Activated naive CD4-positive, alpha-beta T cell treated with anti-CD3 and anti-CD28 coated beads for 36 hours (primary cell): ENCODE results near the gene RBBP4. TPM values are rescaled to one million over a fixed set of nuclear protein-coding genes. Genes with fewer than 3 reads are reported as not detected.
A peak's percentile ranks its signal among the peaks of the same experiment; 100 is the strongest.

Experiments
- CTCF ChIA-PET: fragments of 350-600 bp; sonication (Branson Sonifier 250); formaldehyde crosslinking; loops from one replicate; lab custom pipeline; 2021; ENCODE audit warnings: antibody characterized with exemption; lab: Charles Lee
- DNase-seq: peaks from one replicate; pipeline ENCODE4 v3.0.0-alpha.2; 2020
- H3K27ac Mint-ChIP-seq: one replicate; pipeline ENCODE4 v1.8.0; 2021; ENCODE audit warnings: mild to moderate bottlenecking, mixed read lengths
- H3K27me3 Mint-ChIP-seq: one replicate; pipeline ENCODE4 v1.8.0; 2021; ENCODE audit warnings: low read depth, mixed read lengths
- H3K36me3 Mint-ChIP-seq: one replicate; pipeline ENCODE4 v1.8.0; 2021; ENCODE audit warnings: low read depth, mixed read lengths
- H3K4me1 Mint-ChIP-seq: one replicate; pipeline ENCODE4 v1.8.0; 2021; ENCODE audit warnings: low read depth, mixed read lengths
- H3K4me3 Mint-ChIP-seq: one replicate; pipeline ENCODE4 v1.8.0; 2021; ENCODE audit warnings: mild to moderate bottlenecking, moderate library complexity, mixed read lengths
- H3K9me3 Mint-ChIP-seq: one replicate; pipeline ENCODE4 v1.8.0; 2021; ENCODE audit warnings: mixed read lengths
- intact Hi-C: fragments of 100-400 bp; cut with micrococcal nuclease; formaldehyde crosslinking; loops from one replicate; pipeline ENCODE4 v1.15.1; 2023
- total RNA-seq, 2 experiments: library from RNA; stranded (reverse); gene quantifications; one replicate each; pipeline ENCODE4 v1.2.3, GENCODE V29; 2021

The RBBP4 gene
- total RNA-seq, 2 experiments from 2014 or later: 381 to 409 TPM

DNA sequence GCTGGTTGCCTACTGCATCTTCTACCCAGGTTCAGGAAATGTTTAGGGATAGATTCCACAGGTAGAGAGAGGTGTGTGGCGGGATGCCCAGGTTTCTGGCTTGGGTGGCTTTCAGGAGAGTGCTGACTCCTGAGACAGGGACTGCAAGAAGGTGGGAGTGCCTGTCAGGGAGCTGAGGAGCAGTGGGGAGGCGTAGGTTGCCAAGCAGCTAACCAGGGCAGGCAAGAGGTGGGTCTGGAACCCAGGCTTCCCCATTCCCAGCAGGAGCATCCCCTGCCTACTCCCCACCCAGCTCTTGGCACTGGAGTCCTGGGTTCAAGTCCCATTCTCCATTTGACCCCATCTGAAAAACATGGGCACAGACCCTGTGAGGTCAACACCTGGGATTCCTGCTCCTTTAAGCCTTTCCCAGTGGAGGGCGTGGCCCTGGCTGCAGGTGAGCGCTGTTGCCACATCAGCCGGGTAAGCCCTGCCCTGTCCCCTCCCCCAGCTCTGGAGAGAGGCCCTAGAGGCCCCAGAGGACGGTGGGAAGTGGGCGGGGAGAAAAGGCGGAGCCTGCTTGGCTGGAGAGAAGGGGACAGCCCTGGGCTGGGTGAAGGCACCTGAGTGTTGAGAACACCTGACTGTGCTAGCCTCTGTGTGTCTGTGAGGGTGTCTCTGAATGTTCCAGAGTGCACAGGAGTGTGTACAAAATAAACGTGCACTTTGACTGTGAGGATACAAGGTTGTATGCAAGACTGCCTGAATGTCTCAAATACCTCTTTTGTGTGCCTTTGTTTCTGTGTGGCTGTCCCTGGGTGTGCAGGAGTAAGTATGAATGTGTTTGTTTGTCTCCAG, 65.5 kb downstream of the RBBP4 start:
- Mint-ChIP-seq H3K27ac (no peak overlapping the region), H3K9me3 (no peaks in the 10 kb centered on the region), H3K27me3 (peaks cover 2% of the 10 kb centered on the region), H3K36me3 (no peaks in the 10 kb centered on the region), H3K4me1 (peaks cover 9% of the 10 kb centered on the region), H3K4me3 (no peak overlapping the region)
- DNase-seq: peak; percentile 92
- intact Hi-C loops: loop anchor here (1.0 to 10.0 kb wide), 2 partner anchors 57 to 368 kb away; partner anchors contain the start of gene AZIN2
- CTCF ChIA-PET: interaction anchor here (1.1 to 1.2 kb wide), 2 partner anchors 12 to 27 kb away, joined by 3 read pairs; no protein-coding TSS in a partner anchor

DNA sequence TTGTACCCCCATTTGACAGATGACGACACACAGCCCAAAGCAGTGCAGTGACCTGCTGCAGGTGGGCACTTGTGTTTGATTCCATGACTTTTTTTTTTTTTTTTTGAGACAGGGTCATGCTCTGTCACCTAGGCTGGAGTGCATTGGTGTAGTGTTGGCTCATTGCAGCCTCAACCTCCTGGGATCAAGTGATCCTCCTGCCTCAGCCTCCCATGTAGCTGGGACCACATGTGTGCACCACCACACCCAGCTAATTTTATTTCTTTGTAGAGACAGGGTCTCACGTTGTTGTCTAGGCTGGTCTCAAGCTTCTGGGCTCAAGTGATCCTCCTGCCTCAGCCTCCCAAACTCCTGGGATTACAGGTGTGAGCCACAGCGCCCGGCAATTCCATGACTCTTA, 66.5 kb downstream of the RBBP4 start:
- no peak overlapping the region for H3K27ac Mint-ChIP-seq

DNA sequence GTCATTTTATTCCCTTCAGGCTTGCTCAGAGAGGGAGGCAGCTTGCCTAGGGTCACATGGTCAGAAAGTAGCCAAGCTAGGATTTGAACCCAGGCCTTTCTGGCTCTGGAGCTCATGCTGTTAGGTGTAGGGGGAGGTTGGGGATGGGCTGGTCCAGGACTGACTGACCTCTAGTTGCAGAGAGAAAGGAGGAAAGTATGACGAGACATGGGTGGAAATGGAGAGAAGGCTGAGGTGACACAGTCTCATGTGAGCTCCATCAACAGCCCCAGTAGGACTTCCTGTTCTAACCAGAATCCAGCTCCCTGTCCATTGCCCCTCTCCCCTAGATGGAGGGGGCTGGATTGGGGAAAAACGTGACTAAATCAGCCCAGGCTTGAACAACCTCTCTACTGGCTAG, 67.0 kb downstream of the RBBP4 start:
- H3K27ac Mint-ChIP-seq: no peak overlapping the region
- peaks cover 2% of the 10 kb centered on the region for H3K27me3 Mint-ChIP-seq
- no peak for DNase-seq
- CTCF ChIA-PET: interaction anchor here (0.7 kb wide), 1 partner anchor 88 kb away, joined by 4 read pairs; no protein-coding TSS in a partner anchor
- intact Hi-C loops: loop anchor here (10.0 kb wide), 1 partner anchor 367 kb away; the partner anchor contains the start of gene AZIN2
- H3K4me1 Mint-ChIP-seq: peaks cover 9% of the 10 kb centered on the region
- H3K4me3 Mint-ChIP-seq: no peak overlapping the region
- H3K9me3 Mint-ChIP-seq: no peaks in the 10 kb centered on the region
- no peaks in the 10 kb centered on the region for H3K36me3 Mint-ChIP-seq

More for the DNA sequence above, 66.5 kb downstream of the RBBP4 start:
- peaks cover 9% of the 10 kb centered on the region for H3K4me1 Mint-ChIP-seq
- no peaks in the 10 kb centered on the region for H3K36me3 Mint-ChIP-seq
- peaks cover 2% of the 10 kb centered on the region for H3K27me3 Mint-ChIP-seq
- DNase-seq: no peak
- CTCF ChIA-PET: interaction anchor here (0.7 to 1.2 kb wide), 2 partner anchors 28 to 89 kb away, joined by 3 to 4 read pairs; no protein-coding TSS in a partner anchor
- no peaks in the 10 kb centered on the region for H3K9me3 Mint-ChIP-seq
- intact Hi-C loops: loop anchor here (10.0 kb wide), 1 partner anchor 367 kb away; the partner anchor contains the start of gene AZIN2
- H3K4me3 Mint-ChIP-seq: no peak overlapping the region

DNA sequence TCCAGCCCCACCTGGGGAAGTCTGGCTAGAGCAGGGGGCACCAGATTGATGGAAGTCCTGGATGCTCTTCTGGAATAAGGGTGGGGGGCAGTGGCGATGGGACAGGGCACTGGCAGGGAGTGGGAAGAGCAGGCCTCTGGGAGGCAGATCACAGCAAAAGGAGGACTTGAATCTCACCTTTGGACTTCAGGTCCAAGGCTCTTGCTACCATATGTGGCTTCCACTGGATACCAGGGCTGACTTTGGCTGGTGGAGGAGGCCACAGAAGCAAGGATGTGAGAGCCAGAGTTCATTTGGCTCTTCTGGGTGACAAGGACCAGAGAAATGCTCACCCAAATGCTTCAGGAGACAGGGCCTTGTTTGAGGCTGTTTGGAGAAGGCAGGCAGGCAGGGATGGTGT, 67.5 kb downstream of the RBBP4 start:
- no peak for DNase-seq
- Mint-ChIP-seq H3K27me3 (peaks cover 2% of the 10 kb centered on the region), H3K36me3 (no peaks in the 10 kb centered on the region), H3K4me3 (no peak overlapping the region), H3K4me1 (peaks cover 7% of the 10 kb centered on the region), H3K9me3 (no peaks in the 10 kb centered on the region), H3K27ac (no peak overlapping the region)
- CTCF ChIA-PET: interaction anchor here (0.5 kb wide), 1 partner anchor 93 kb away, joined by 3 read pairs; no protein-coding TSS in a partner anchor
- intact Hi-C loops: loop anchor here (10.0 kb wide), 1 partner anchor 366 kb away; the partner anchor contains the start of gene AZIN2

DNA sequence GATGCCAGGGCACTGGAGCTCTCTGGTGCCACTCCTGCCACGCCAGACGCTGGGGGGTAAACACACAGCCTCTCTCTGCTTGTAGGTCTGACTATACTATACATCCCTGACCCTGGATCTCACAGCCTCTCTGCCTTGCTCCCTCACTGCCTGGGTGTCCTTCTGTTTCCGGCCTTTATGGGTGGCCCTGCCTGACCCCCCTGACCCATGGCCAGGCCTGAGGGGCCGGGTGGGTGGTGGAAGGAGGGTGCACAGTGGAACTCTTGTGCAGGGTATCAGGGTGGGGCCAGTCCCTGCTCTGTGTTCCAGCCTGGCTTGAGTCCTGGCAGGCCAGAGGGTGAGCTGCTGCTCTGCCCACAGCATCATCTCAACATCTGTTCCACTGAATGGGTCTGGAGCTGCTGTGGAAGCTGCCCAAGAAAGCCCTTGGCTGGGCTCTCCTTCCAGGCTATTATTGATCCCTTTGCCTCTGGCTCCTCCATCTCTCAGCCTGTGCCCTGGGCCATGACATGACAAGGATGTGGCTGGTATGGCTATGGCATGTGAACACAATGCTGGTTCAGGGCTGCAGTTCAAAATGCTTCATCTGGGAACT, 68.8 kb downstream of the RBBP4 start:
- DNase-seq: no peak
- peaks cover 7% of the 10 kb centered on the region for H3K4me1 Mint-ChIP-seq
- H3K36me3 Mint-ChIP-seq: no peaks in the 10 kb centered on the region
- intact Hi-C loops: loop anchor here (10.0 kb wide), 1 partner anchor 365 kb away; the partner anchor contains the start of gene AZIN2
- peaks cover 4% of the 10 kb centered on the region for H3K27me3 Mint-ChIP-seq
- no peak overlapping the region for H3K27ac Mint-ChIP-seq
- no peak overlapping the region for H3K4me3 Mint-ChIP-seq
- H3K9me3 Mint-ChIP-seq: no peaks in the 10 kb centered on the region
- CTCF ChIA-PET: interaction anchor here (0.6 kb wide), 1 partner anchor 122 kb away, joined by 4 read pairs; no protein-coding TSS in a partner anchor

DNA sequence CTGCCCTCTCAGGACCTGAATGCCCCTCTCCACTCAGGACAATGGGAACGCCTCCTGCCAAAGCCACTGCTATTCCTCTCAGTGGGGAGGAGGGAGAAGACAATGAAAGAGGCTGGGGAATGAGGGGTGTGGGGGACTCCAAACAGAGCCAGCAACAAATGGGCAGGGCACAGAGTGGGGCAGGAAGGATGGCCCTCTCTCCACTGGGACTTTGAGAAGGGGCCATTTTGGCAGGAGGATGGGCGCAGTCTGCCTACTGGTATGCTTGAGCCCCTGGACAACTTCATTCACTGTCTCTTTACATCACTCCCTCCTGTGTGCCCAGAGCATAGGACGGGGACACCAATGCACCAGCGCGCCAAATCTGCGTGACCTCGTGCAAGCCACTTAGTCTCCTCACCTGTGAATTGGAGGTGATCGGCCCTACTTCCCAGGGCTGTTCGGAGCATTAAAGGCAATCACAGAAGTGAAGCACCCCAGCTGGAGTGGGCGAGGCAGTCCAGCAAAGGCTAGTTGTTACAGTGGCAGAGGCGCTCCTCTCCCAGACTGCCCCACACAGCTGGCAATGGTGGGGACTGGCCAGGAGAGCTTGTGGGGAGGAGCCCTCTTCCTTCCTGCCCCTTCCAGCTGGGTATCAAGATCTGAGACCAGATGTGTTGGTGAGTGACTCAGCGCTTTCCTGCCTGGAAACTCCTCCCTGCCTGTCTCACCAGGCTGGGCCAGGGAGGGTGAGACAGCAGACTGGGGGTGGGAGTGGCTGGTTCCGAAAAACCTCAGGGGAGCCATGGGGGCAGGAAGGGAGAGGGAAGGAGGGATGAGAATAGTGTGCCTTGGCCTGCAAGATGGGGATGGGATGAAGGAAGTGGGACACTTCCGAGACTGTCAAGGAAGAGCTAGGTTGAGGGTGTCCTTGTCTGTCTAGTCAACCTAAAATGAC, 73.9 kb downstream of the RBBP4 start:
- H3K27me3 Mint-ChIP-seq: peaks cover 7% of the 10 kb centered on the region
- intact Hi-C loops: no loop called here
- H3K36me3 Mint-ChIP-seq: no peaks in the 10 kb centered on the region
- H3K4me3 Mint-ChIP-seq: no peak overlapping the region
- no peaks in the 10 kb centered on the region for H3K9me3 Mint-ChIP-seq
- CTCF ChIA-PET: interaction anchor here (0.7 to 1.7 kb wide), 4 partner anchors 12 to 78 kb away, joined by 3 to 14 read pairs (median 5); no protein-coding TSS in a partner anchor
- H3K4me1 Mint-ChIP-seq: peaks cover 10% of the 10 kb centered on the region
- H3K27ac Mint-ChIP-seq: no peak overlapping the region
- DNase-seq: peak; percentile 67

DNA sequence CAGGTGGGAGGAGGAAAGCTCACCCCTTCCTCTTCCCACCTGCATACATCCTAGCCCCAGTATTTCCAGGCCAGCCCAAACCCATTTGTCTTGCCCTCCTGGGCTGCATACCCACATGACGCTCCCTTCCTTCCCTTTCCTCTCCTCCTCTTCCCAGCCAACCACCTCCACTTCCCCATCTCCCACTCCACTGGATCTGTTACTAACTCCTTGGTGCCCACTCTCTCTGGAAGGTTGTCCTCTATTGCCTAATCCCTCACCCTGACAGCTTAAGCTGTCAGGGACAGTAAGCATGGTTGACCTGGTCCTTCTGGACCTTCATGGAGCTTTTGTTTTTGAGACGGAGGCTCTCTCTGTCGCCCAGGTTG, 74.6 kb downstream of the RBBP4 start:
- Mint-ChIP-seq H3K9me3 (no peaks in the 10 kb centered on the region), H3K4me1 (peaks cover 10% of the 10 kb centered on the region), H3K27me3 (peaks cover 5% of the 10 kb centered on the region), H3K4me3 (no peak overlapping the region), H3K27ac (no peak overlapping the region), H3K36me3 (no peaks in the 10 kb centered on the region)
- CTCF ChIA-PET: interaction anchor here (0.7 to 1.7 kb wide), 4 partner anchors 13 to 77 kb away, joined by 3 to 14 read pairs (median 5); no protein-coding TSS in a partner anchor
- no peak for DNase-seq
- intact Hi-C loops: no loop called here

DNA sequence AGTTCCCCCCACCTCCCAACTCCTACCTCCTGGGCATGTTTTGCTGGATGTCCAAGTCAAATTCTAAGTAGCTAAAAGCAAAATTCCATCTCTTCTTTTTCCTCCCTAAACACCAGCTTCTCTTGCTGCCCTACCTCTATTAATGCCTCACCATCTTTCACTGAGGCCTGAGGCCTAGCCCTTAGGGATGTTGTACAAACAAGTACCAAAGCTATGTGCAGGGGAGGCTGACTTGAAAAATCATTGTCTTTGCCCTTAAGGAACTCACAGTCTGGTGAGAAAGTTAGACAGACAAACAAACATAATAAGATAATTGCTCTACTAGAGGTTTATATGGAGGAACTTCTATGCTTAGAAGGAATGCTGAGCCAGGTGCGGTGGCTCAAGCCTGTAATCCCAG, 76.9 kb downstream of the RBBP4 start:
- intact Hi-C loops: no loop called here
- Mint-ChIP-seq H3K27me3 (peaks cover 5% of the 10 kb centered on the region), H3K36me3 (no peaks in the 10 kb centered on the region), H3K27ac (no peak overlapping the region), H3K4me1 (peaks cover 12% of the 10 kb centered on the region), H3K4me3 (no peak overlapping the region), H3K9me3 (no peaks in the 10 kb centered on the region)
- no peak for DNase-seq
- CTCF ChIA-PET: interaction anchor here (0.6 to 4.2 kb wide), 3 partner anchors 15 to 145 kb away, joined by 3 to 20 read pairs (median 10); no protein-coding TSS in a partner anchor

DNA sequence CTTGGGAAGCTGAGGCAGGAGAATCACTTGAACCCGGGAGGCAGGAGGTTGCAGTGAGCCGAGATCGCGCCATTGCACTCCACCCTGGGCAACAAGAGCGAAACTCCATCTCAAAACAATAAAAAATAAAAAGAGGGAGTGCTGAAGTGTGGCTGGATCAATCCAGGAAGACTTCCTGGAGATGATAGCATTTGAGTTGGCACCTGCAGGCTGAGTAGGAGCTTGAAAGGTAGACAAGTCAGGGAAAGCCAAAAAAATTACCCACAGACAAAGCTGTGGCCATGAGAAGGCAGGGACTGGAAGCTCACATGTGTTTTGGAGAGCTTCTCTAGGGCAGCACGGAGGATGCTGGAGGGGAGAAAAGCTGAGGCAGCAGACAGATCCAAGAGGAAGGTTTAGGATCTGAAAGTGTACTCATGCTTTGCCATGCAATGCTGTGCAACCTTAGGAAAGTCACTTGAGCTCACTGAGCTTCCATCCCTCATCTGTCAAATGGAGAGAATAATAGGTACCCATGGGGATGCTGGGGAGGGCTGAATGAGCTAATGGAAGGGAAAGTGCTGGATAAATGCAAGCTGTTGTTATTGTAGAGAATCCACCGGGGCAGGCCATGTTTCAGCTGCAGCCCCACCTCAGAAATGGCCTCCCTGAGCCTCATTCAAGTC, 77.5 kb downstream of the RBBP4 start:
- CTCF ChIA-PET: interaction anchor here (0.5 to 4.2 kb wide), 6 partner anchors 13 to 559 kb away, joined by 3 to 20 read pairs (median 5); no protein-coding TSS in a partner anchor
- no peak overlapping the region for H3K4me3 Mint-ChIP-seq
- no peak for DNase-seq
- H3K4me1 Mint-ChIP-seq: peaks cover 12% of the 10 kb centered on the region
- no peak overlapping the region for H3K27ac Mint-ChIP-seq
- H3K36me3 Mint-ChIP-seq: no peaks in the 10 kb centered on the region
- no peaks in the 10 kb centered on the region for H3K9me3 Mint-ChIP-seq
- intact Hi-C loops: no loop called here
- peaks cover 5% of the 10 kb centered on the region for H3K27me3 Mint-ChIP-seq

DNA sequence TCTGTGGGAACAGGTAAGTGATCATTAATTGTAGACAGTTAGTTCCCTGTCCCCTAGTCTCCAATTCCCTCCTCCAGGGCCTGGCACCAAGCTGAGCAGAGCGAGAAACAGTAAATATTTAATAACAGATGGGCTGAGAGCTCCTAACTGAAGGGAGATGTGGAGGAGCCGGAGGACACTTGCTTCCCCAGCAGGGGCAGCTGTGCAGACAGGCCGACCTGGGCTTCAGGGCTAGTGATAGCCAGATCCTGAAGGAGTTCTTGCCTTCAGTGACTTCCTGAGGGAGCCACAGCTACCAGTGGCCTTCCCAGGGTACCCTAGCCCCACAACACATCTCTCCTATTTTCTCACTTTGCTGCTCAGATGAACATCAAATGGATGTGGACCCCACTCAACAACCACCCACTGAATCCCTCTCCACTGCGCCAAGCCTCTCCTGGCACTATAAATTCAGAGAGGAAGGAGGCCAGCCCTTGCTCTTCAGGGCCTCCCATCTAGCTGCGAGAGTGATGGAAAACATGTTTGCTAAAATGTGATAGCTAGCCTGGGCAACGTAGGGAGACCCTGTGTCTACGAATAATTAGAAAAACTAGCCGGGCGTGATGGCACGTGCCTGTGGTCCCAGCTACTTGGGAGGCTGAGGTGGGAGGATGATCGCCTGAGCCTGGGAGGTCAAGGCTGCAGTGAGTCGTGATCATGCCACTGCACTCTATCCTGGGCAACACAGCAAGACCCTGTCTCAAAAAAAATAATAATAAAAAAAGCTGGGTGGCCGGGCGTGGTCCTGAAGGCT, 78.4 kb downstream of the RBBP4 start:
- intact Hi-C loops: no loop called here
- Mint-ChIP-seq H3K4me1 (peaks cover 12% of the 10 kb centered on the region), H3K9me3 (no peaks in the 10 kb centered on the region), H3K27me3 (peaks cover 5% of the 10 kb centered on the region), H3K36me3 (no peaks in the 10 kb centered on the region), H3K4me3 (no peak overlapping the region), H3K27ac (no peak overlapping the region)
- DNase-seq: no peak
- CTCF ChIA-PET: interaction anchor here (0.5 to 4.2 kb wide), 6 partner anchors 14 to 560 kb away, joined by 3 to 20 read pairs (median 5); no protein-coding TSS in a partner anchor
